ENCODE results near the gene TEC. TPM values are rescaled to one million over a fixed set of nuclear protein-coding genes. Genes with fewer than 3 reads are reported as not detected.
"Not testable (repeated sequence)": the region's sequence is repeated elsewhere in the genome, so short reads cannot be mapped to it uniquely, and the experiment has no call there.

The TEC gene
- polyA plus RNA-seq, 1 donor from 2014 or later = not detected

DNA sequence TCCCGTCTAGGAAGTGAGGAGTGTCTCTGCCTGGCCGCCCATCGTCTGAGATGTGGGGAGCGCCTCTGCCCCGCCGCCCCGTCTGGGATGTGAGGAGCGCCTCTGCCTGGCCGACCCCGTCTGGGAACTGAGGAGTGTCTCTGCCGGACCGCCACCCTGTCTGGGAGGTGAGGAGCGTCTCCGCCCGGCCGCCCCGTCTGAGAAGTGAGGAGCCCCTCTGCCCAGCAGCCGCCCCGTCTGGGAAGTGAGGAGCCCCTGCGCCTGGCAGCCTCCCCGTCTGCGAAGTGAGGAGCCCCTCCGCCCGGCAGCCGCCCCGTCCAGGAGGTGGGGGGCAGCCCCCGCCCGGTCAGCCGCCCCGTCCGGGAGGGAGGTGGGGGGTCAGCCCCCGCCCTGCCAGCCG is 83.2 kb downstream of the TEC start:
- H3K4me2 ChIP-seq (ENCODE audit: low read length); H3K27ac ChIP-seq (ENCODE audit: low read length); H3K4me3 ChIP-seq (ENCODE audit: low read length); H3F3A ChIP-seq (ENCODE audit: insufficient read depth, low read length, poor library complexity, severe bottlenecking); H4K20me1 ChIP-seq (ENCODE audit: insufficient read depth); H3K79me2 ChIP-seq (replicated peaks; ENCODE audit: insufficient read depth, low read length); H3K9ac ChIP-seq (ENCODE audit: low read length); H2AFZ ChIP-seq (ENCODE audit: low read depth, low read length); H3K9me3 ChIP-seq (ENCODE audit: low read length); H3K9me2 ChIP-seq (ENCODE audit: insufficient read depth, low read length); H3K36me3 ChIP-seq (ENCODE audit: insufficient read depth, low read length); H3K27me3 ChIP-seq (ENCODE audit: insufficient read depth, low read depth, low read length): not testable (repeated sequence)

DNA sequence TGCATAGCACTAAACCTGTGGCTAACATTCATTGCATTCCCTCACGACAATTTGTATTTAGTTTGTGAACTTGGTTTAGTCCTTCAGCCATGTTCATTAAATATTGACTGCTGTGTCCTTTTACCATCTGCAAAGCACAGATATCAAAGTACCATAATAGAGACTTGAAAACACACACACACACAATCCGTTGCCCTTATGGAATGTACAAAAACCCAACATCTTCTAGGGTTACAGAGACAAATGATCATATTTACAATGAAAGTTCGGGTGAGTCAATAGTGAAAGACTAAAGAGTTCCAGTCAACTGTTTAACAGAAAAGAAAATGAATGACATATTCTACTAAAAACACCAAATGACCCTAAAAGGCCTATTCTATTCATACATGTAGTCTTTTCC is 84.8 kb downstream of the TEC start:
- Histone ChIP-seq H3K9me3 (ENCODE audit: low read length) (no peaks in the 10 kb centered on the region), H3K79me2 (replicated peaks; ENCODE audit: insufficient read depth, low read length) (no peaks in the 10 kb centered on the region), H3F3A (ENCODE audit: insufficient read depth, low read length, poor library complexity, severe bottlenecking) (no peaks in the 10 kb centered on the region), H3K27ac (ENCODE audit: low read length) (no peak overlapping the region), H2AFZ (ENCODE audit: low read depth, low read length) (no peak overlapping the region), H3K9me2 (ENCODE audit: insufficient read depth, low read length) (no peaks in the 10 kb centered on the region), H4K20me1 (ENCODE audit: insufficient read depth) (no peaks in the 10 kb centered on the region), H3K9ac (ENCODE audit: low read length) (no peak overlapping the region), H3K27me3 (ENCODE audit: insufficient read depth, low read depth, low read length) (no peaks in the 10 kb centered on the region), H3K36me3 (ENCODE audit: insufficient read depth, low read length) (no peaks in the 10 kb centered on the region), H3K4me3 (ENCODE audit: low read length) (no peak overlapping the region), H3K4me2 (ENCODE audit: low read length) (no peak overlapping the region)
- TF ChIP-seq POLR2AphosphoS5 (IDR thresholded peaks at IDR 0.05) (no peak), EP300 (conservative IDR thresholded peaks at IDR 0.05; ENCODE audit: poor library complexity, severe bottlenecking) (no peak), TAF1 (IDR thresholded peaks at IDR 0.05; ENCODE audit: low read depth) (no peak), EZH2 (IDR thresholded peaks at IDR 0.05; ENCODE audit: borderline replicate concordance, insufficient read depth, low read length, poor library complexity, severe bottlenecking) (no peak), SMC3 (conservative IDR thresholded peaks at IDR 0.05; ENCODE audit: poor library complexity) (no peak), RAD21 (conservative IDR thresholded peaks at IDR 0.05) (no peak), MXI1 (conservative IDR thresholded peaks at IDR 0.05; ENCODE audit: poor library complexity, severe bottlenecking) (no peak)
- TF ChIP-seq, protein P1, sequence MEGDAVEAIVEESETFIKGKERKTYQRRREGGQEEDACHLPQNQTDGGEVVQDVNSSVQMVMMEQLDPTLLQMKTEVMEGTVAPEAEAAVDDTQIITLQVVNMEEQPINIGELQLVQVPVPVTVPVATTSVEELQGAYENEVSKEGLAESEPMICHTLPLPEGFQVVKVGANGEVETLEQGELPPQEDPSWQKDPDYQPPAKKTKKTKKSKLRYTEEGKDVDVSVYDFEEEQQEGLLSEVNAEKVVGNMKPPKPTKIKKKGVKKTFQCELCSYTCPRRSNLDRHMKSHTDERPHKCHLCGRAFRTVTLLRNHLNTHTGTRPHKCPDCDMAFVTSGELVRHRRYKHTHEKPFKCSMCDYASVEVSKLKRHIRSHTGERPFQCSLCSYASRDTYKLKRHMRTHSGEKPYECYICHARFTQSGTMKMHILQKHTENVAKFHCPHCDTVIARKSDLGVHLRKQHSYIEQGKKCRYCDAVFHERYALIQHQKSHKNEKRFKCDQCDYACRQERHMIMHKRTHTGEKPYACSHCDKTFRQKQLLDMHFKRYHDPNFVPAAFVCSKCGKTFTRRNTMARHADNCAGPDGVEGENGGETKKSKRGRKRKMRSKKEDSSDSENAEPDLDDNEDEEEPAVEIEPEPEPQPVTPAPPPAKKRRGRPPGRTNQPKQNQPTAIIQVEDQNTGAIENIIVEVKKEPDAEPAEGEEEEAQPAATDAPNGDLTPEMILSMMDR (IDR thresholded peaks at IDR 0.05; ENCODE audit: poor library complexity, severe bottlenecking) = no peak
- TF ChIP-seq, protein P2, sequence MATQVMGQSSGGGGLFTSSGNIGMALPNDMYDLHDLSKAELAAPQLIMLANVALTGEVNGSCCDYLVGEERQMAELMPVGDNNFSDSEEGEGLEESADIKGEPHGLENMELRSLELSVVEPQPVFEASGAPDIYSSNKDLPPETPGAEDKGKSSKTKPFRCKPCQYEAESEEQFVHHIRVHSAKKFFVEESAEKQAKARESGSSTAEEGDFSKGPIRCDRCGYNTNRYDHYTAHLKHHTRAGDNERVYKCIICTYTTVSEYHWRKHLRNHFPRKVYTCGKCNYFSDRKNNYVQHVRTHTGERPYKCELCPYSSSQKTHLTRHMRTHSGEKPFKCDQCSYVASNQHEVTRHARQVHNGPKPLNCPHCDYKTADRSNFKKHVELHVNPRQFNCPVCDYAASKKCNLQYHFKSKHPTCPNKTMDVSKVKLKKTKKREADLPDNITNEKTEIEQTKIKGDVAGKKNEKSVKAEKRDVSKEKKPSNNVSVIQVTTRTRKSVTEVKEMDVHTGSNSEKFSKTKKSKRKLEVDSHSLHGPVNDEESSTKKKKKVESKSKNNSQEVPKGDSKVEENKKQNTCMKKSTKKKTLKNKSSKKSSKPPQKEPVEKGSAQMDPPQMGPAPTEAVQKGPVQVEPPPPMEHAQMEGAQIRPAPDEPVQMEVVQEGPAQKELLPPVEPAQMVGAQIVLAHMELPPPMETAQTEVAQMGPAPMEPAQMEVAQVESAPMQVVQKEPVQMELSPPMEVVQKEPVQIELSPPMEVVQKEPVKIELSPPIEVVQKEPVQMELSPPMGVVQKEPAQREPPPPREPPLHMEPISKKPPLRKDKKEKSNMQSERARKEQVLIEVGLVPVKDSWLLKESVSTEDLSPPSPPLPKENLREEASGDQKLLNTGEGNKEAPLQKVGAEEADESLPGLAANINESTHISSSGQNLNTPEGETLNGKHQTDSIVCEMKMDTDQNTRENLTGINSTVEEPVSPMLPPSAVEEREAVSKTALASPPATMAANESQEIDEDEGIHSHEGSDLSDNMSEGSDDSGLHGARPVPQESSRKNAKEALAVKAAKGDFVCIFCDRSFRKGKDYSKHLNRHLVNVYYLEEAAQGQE (IDR thresholded peaks at IDR 0.05; ENCODE audit: borderline replicate concordance) = no peak

DNA sequence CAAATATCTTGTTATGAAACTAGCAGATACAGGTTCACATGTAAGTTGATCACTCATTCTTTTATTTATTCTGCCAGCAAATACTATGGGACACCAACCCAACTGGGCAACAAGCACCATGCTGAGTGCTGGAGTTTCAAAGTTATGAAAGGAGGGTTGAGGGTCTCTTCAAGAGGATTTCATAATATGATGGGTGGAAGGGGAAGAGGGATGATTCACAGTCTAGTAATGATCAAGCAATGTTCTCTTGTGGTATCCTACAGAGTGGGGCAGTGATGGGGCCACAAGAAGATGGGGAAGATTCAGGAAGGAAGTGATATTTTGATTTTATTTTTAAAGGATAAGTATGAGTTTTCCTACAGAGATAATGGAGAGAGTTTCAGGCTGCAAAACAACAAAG is 89.4 kb downstream of the TEC start:
- H3K36me3 ChIP-seq (ENCODE audit: insufficient read depth, low read length) = no peaks in the 10 kb centered on the region
- H3K4me2 ChIP-seq (ENCODE audit: low read length) = no peak overlapping the region
- no peaks in the 10 kb centered on the region for H4K20me1 ChIP-seq (ENCODE audit: insufficient read depth)
- TF ChIP-seq EP300 (conservative IDR thresholded peaks at IDR 0.05; ENCODE audit: poor library complexity, severe bottlenecking) (no peak), TAF1 (IDR thresholded peaks at IDR 0.05; ENCODE audit: low read depth) (no peak), MXI1 (conservative IDR thresholded peaks at IDR 0.05; ENCODE audit: poor library complexity, severe bottlenecking) (no peak), SMC3 (conservative IDR thresholded peaks at IDR 0.05; ENCODE audit: poor library complexity) (no peak), EZH2 (IDR thresholded peaks at IDR 0.05; ENCODE audit: borderline replicate concordance, insufficient read depth, low read length, poor library complexity, severe bottlenecking) (no peak), RAD21 (conservative IDR thresholded peaks at IDR 0.05) (no peak), POLR2AphosphoS5 (IDR thresholded peaks at IDR 0.05) (no peak)
- TF ChIP-seq, protein P2 (IDR thresholded peaks at IDR 0.05; ENCODE audit: borderline replicate concordance) = no peak
- TF ChIP-seq, protein P1 (IDR thresholded peaks at IDR 0.05; ENCODE audit: poor library complexity, severe bottlenecking) = no peak
- H3K9me2 ChIP-seq (ENCODE audit: insufficient read depth, low read length) = no peaks in the 10 kb centered on the region
- H3K9ac ChIP-seq (ENCODE audit: low read length) = no peak overlapping the region
- H3K27ac ChIP-seq (ENCODE audit: low read length) = no peak overlapping the region
- H3K4me3 ChIP-seq (ENCODE audit: low read length) = no peak overlapping the region
- H3K27me3 ChIP-seq (ENCODE audit: insufficient read depth, low read depth, low read length) = no peaks in the 10 kb centered on the region
- no peaks in the 10 kb centered on the region for H3K9me3 ChIP-seq (ENCODE audit: low read length)
- no peaks in the 10 kb centered on the region for H3K79me2 ChIP-seq (replicated peaks; ENCODE audit: insufficient read depth, low read length)
- H2AFZ ChIP-seq (ENCODE audit: low read depth, low read length) = no peak overlapping the region
- H3F3A ChIP-seq (ENCODE audit: insufficient read depth, low read length, poor library complexity, severe bottlenecking) = no peaks in the 10 kb centered on the region
